ENCODE results near the gene FOXL3.

FOXL3 gene

DNA sequence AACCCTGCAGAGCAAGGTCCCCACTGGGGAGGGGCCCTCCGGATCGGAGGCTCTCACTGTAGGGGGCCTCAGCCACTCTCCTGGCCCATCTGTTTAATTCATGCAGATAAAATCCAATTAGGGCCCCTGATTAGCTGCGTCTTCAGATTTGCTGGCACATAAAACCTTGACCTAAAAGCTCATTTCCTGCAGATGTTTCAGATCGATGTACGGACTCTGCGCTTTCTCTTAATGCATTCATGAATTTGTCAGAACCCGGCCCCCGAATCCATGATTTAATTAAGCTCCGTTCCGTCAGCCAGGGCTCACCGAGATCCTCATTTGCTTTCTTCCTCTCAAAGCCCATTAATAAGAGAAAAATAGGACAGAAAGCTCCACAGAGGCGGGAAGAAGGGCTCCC is 40.0 kb upstream of the FOXL3 start:
- no peak for TF ChIP-seq POLR2AphosphoS5 (IDR thresholded peaks at IDR 0.05; ENCODE audit: low read depth, low read length)
- TF ChIP-seq, protein P1, sequence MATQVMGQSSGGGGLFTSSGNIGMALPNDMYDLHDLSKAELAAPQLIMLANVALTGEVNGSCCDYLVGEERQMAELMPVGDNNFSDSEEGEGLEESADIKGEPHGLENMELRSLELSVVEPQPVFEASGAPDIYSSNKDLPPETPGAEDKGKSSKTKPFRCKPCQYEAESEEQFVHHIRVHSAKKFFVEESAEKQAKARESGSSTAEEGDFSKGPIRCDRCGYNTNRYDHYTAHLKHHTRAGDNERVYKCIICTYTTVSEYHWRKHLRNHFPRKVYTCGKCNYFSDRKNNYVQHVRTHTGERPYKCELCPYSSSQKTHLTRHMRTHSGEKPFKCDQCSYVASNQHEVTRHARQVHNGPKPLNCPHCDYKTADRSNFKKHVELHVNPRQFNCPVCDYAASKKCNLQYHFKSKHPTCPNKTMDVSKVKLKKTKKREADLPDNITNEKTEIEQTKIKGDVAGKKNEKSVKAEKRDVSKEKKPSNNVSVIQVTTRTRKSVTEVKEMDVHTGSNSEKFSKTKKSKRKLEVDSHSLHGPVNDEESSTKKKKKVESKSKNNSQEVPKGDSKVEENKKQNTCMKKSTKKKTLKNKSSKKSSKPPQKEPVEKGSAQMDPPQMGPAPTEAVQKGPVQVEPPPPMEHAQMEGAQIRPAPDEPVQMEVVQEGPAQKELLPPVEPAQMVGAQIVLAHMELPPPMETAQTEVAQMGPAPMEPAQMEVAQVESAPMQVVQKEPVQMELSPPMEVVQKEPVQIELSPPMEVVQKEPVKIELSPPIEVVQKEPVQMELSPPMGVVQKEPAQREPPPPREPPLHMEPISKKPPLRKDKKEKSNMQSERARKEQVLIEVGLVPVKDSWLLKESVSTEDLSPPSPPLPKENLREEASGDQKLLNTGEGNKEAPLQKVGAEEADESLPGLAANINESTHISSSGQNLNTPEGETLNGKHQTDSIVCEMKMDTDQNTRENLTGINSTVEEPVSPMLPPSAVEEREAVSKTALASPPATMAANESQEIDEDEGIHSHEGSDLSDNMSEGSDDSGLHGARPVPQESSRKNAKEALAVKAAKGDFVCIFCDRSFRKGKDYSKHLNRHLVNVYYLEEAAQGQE (IDR thresholded peaks at IDR 0.05; ENCODE audit: insufficient read depth in 1 of 2, low read depth in 2 of 2, low read length in 2 of 2) = no peak
- TF ChIP-seq SIN3A (IDR thresholded peaks at IDR 0.05; ENCODE audit: borderline replicate concordance, insufficient read depth, low read length) = no peak
- TF ChIP-seq TAF1 (IDR thresholded peaks at IDR 0.05; ENCODE audit: borderline replicate concordance, insufficient read depth, low read length) = no peak

DNA sequence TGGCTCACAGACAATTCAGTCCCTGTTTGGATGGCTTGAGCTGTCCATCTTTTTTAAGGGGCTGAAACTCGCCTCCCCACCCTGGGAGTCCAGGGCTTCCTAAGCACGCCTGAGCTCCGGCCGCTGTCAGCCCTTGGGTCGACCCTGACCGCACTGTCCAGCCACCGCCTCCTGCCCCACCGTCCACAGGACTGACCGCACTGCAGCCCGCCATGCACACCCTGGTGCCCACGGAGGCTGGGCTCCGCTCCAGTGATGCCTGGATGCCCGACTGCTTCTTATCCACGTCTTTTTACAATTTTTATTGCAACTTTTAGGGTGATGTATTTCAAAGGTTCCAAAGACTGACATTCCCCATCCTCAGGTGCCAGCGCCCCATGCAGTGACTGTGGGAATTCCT is 39.4 kb upstream of the FOXL3 start:
- no peak for TF ChIP-seq POLR2AphosphoS5 (IDR thresholded peaks at IDR 0.05; ENCODE audit: low read depth, low read length)
- TF ChIP-seq SIN3A (IDR thresholded peaks at IDR 0.05; ENCODE audit: borderline replicate concordance, insufficient read depth, low read length) = no peak
- no peak for TF ChIP-seq FOXP2 (optimal IDR thresholded peaks at IDR 0.05; ENCODE audit: borderline replicate concordance, extremely low read depth, extremely low read length, insufficient read depth)
- TF ChIP-seq, protein P1 (IDR thresholded peaks at IDR 0.05; ENCODE audit: insufficient read depth in 1 of 2, low read depth in 2 of 2, low read length in 2 of 2) = no peak
- no peak for TF ChIP-seq TAF1 (IDR thresholded peaks at IDR 0.05; ENCODE audit: borderline replicate concordance, insufficient read depth, low read length)

DNA sequence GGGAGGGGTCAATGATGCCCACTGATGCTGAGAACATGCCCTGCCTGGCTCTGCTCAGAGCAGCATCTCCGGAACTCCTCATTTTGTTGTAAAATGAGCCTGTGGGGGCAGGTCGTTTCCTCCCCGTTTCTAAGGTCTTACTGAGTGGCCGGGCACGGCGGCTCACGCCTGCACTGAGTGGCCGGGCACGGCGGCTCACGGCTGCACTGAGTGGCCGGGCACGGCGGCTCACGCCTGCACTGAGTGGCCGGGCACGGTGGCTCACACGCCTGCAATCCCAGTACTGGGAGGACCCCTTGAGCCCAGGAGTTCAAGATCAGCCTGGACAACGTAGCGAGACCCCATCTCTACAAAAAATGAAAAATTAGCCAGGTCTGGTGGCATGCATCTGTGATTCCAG is 39.0 kb upstream of the FOXL3 start:
- no peak for TF ChIP-seq SIN3A (IDR thresholded peaks at IDR 0.05; ENCODE audit: borderline replicate concordance, insufficient read depth, low read length)

DNA sequence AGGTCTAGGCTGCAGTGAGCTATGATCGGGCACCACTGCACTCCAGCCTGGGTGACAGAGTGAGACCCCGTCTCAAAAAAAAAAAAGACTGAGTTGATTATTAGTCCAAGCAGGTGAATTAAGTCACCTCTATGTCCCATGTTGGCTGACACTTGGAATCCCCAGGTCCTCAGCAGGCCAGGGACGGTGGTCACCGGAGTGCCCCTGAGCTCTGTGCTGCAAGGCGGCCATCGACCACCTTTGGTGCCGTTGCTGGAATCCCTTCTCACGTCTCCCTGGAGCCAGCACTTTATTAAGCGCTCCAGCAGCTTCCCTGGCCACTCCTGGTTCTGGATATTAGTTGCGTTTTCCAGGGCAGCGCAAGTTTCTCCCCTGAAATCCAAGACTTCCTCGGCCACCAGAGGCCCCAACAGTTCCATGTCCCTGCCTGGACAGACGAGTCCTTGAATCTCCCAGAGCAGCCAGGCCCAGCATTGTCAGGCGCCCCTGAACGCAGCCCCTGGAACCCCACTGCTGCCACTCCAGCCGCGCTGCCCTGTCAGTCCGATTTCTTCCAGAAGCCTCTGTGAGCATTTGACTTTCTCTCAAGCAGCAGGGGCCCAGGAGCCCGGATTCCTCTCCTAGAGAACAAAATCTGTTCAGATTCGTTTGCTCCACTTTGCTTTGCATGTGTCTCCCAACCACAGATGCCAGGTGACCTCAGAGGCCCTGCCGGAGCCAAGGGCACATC is 38.4 kb upstream of the FOXL3 start:
- TF ChIP-seq FOXP2 (optimal IDR thresholded peaks at IDR 0.05; ENCODE audit: borderline replicate concordance, extremely low read depth, extremely low read length, insufficient read depth) (no peak), TAF1 (IDR thresholded peaks at IDR 0.05; ENCODE audit: borderline replicate concordance, insufficient read depth, low read length) (no peak), SIN3A (IDR thresholded peaks at IDR 0.05; ENCODE audit: borderline replicate concordance, insufficient read depth, low read length) (no peak), POLR2AphosphoS5 (IDR thresholded peaks at IDR 0.05; ENCODE audit: low read depth, low read length) (no peak)
- TF ChIP-seq, protein P1 (IDR thresholded peaks at IDR 0.05; ENCODE audit: insufficient read depth in 1 of 2, low read depth in 2 of 2, low read length in 2 of 2) = no peak

DNA sequence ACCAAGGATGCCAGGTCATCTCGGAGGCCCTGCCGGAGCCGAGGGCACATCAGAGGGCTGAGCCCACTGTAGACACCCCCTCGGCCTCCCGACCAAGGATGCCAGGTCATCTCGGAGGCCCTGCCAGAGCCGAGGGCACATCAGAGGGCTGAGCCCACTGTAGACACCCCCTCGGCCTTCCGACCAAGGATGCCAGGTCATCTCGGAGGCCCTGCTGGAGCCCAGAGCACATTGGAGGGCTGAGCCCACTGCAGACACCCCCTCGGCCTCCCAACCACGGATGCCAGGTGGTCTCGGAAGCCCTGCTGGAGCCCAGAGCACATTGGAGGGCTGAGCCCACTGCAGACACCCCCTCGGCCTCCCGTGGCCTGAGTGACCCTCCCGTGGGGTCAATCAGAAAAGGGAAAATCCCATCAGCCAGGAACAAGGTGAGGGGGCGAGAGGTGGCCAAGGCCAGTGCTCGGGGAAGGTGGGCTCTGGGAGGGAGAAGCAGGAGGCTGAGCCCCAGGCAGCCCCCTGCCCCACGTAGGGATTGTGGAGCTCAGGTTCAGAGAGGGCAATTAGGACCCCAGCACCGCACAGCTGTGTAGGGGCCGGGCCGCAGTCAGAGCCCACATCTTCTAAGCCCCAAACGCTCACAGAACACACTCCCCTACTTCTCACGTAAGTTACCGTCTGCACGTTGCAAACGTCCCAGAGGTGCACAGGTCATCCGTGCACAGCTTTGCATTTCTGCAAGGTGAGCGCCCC is 37.6 kb upstream of the FOXL3 start:
- TF ChIP-seq FOXP2 (optimal IDR thresholded peaks at IDR 0.05; ENCODE audit: borderline replicate concordance, extremely low read depth, extremely low read length, insufficient read depth) (no peak), TAF1 (IDR thresholded peaks at IDR 0.05; ENCODE audit: borderline replicate concordance, insufficient read depth, low read length) (no peak), SIN3A (IDR thresholded peaks at IDR 0.05; ENCODE audit: borderline replicate concordance, insufficient read depth, low read length) (no peak), POLR2AphosphoS5 (IDR thresholded peaks at IDR 0.05; ENCODE audit: low read depth, low read length) (no peak; the same call in 1 of the 2 replicates)
- TF ChIP-seq, protein P1 (IDR thresholded peaks at IDR 0.05; ENCODE audit: insufficient read depth in 1 of 2, low read depth in 2 of 2, low read length in 2 of 2) = no peak
